Transverse colon (tissue), 3 donors: ENCODE measurements around the gene NEK1.

Experiments used
- CTCF ChIP-seq, 5 experiments: fragments of 200-600 bp in 3 of 5; fragments of 450-650 bp in 2 of 5; sonication (generic) in 3 of 5; IDR thresholded peaks; 1 replicate in 2 of 5; 2 replicates in 3 of 5; pipeline ENCODE4 v1.5.1; 2016 to 2017; ENCODE audit warnings: antibody characterized with exemption in 5 of 5, inconsistent platforms in 3 of 5, mild to moderate bottlenecking in 2 of 5, moderate library complexity in 1 of 5
- EP300 ChIP-seq: sonication (generic); formaldehyde crosslinking; IDR thresholded peaks from one replicate; pipeline ENCODE4 v1.6.1; 2017; ENCODE audit warnings: antibody characterized with exemption, low read depth
- POLR2A ChIP-seq: fragments of 450-650 bp; IDR thresholded peaks from one replicate; pipeline ENCODE4 v1.6.1; 2016; ENCODE audit warnings: antibody characterized with exemption, mild to moderate bottlenecking, moderate library complexity

DNA sequence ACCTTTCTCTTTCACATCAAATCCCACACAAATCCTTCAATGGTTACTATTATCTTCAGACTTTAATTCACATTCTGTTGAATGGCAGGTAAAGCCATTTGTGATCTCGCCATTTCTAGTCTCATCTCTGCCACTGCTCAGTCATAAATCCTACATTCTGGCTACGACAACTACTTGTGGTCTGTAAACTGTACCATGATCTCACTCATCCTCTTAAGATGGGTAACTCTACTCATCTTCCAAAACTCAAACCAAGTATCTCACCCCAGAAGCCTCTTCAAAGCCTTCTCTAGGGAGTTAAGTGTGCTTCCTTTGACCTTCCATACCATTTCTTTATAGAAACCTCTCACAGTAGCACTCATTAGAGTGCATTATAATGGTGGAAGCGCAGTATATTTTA, 101.8 kb downstream of the NEK1 start:
- no peak for TF ChIP-seq EP300
- no peak for TF ChIP-seq CTCF (IDR thresholded peaks at IDR 0.05)
- no peak for TF ChIP-seq POLR2A
